ENCODE data around the gene ANK2.
A peak's percentile ranks its signal among the peaks of the same experiment; 100 is the strongest.

ANK2 gene

DNA sequence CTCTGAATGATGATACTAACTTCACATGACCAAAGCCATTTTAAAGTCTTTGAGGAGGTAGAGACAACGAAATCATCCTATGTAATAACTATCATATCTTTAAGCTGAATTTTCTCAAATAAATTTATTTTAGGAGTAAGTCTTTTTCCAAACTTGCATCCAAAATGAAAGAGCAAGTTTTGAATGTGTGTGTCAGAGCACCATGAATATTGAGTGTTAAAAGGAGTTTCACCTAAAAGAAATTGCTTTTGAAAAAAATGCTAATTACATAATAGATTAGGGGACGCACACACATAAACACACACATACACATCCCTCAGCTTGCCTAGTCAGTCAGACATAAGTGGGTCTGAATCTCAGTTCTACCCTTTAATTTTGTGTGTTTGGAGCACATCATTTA lies 1.9 kb downstream of the ANK2 start:
- Histone ChIP-seq H3K36me3 (peaks cover 60% of the 10 kb centered on the region), H3K9me3 (no peaks in the 10 kb centered on the region), H3K27me3 (no peaks in the 10 kb centered on the region), H3K4me1 (peaks cover 29% of the 10 kb centered on the region), H3K4me3 (ENCODE audit: low read depth, low read length) (peak overlapping the region; percentile 44)
- no peak for DNase-seq
- TF ChIP-seq, protein P1, sequence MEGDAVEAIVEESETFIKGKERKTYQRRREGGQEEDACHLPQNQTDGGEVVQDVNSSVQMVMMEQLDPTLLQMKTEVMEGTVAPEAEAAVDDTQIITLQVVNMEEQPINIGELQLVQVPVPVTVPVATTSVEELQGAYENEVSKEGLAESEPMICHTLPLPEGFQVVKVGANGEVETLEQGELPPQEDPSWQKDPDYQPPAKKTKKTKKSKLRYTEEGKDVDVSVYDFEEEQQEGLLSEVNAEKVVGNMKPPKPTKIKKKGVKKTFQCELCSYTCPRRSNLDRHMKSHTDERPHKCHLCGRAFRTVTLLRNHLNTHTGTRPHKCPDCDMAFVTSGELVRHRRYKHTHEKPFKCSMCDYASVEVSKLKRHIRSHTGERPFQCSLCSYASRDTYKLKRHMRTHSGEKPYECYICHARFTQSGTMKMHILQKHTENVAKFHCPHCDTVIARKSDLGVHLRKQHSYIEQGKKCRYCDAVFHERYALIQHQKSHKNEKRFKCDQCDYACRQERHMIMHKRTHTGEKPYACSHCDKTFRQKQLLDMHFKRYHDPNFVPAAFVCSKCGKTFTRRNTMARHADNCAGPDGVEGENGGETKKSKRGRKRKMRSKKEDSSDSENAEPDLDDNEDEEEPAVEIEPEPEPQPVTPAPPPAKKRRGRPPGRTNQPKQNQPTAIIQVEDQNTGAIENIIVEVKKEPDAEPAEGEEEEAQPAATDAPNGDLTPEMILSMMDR (IDR thresholded peaks at IDR 0.05; ENCODE audit: low read depth, low read length): no peak

DNA sequence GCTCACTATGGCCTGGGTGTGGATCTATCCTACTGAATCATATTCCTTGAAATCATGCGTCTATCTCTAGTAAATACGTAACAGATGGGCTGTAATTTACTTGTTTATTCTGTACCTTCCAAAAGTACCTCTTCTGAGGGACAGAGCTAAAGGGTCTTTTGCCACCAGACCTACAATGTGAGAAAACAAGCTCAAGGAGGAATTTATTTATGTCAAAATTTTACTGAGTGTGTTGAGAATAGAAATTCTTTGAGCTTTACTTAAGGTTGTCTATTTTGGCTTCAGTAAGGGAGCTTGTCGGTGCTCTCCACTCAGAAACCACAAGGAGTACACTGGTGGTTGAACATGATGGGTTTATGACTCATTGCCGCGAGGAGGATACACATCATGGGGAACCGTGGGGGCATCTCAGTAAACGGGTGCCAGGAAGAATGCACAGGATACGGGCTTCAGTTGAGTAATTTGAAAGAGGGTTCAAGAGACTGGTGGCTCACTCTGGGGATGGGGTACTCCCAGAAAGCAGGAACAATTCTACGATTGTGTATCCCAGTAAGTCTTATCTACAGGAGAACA lies 3.0 kb downstream of the ANK2 start:
- no peak overlapping the region for H3K4me3 ChIP-seq (ENCODE audit: low read depth, low read length)
- H3K36me3 ChIP-seq: peaks cover 58% of the 10 kb centered on the region
- peaks cover 29% of the 10 kb centered on the region for H3K4me1 ChIP-seq
- DNase-seq: no peak
- H3K9me3 ChIP-seq: no peaks in the 10 kb centered on the region
- TF ChIP-seq, protein P1 (IDR thresholded peaks at IDR 0.05; ENCODE audit: low read depth, low read length): no peak
- H3K27me3 ChIP-seq: no peaks in the 10 kb centered on the region

DNA sequence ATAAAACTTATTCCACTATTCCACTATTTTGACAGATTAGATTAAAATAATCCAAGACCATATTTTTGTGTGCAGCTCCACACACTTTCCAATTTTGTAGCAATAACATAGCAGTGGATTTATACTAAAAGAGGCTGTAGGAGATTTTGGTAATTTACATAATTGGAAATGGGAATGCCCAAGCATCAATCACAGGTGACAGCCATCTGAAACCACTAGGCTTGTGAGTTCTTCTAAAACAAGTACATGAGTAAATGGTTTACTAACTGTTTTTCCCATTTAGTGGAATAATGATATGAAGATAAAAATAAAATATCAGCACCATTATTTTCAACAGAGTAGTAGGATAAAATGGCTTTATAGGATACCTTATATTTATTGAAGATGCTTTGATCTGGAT lies 4.4 kb downstream of the ANK2 start:
- no peak for DNase-seq
- TF ChIP-seq, protein P1 (IDR thresholded peaks at IDR 0.05; ENCODE audit: low read depth, low read length): no peak
- no peaks in the 10 kb centered on the region for H3K9me3 ChIP-seq

DNA sequence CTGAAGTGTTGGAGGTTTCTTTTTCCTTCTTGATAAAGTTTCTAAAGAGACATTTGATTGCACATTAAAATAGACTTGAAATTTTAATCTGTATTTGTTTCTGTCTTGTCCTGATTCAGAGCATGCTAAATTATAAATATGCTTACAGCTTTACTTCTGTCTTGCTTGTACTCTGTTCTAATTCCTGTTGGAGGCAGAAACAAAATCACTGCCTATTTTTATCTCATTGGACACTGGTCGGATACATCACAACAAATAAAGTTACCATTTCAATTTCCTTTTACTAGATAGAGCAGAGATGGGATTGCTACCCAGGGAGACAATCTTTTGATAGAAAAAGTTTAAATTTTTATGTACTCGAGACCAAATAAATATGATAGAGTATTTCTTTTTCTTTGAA lies 6.9 kb downstream of the ANK2 start:
- Histone ChIP-seq H3K4me1 (peaks cover 36% of the 10 kb centered on the region), H3K9me3 (no peaks in the 10 kb centered on the region), H3K36me3 (peaks cover 75% of the 10 kb centered on the region), H3K4me3 (ENCODE audit: low read depth, low read length) (no peak overlapping the region), H3K27me3 (no peaks in the 10 kb centered on the region)
- TF ChIP-seq, protein P1 (IDR thresholded peaks at IDR 0.05; ENCODE audit: low read depth, low read length): no peak
- no peak for DNase-seq

More for the DNA sequence above, 4.4 kb downstream of the ANK2 start:
- H3K4me3 ChIP-seq (ENCODE audit: low read depth, low read length): no peak overlapping the region
- peaks cover 67% of the 10 kb centered on the region for H3K36me3 ChIP-seq
- H3K27me3 ChIP-seq: no peaks in the 10 kb centered on the region
- H3K4me1 ChIP-seq: peaks cover 35% of the 10 kb centered on the region

DNA sequence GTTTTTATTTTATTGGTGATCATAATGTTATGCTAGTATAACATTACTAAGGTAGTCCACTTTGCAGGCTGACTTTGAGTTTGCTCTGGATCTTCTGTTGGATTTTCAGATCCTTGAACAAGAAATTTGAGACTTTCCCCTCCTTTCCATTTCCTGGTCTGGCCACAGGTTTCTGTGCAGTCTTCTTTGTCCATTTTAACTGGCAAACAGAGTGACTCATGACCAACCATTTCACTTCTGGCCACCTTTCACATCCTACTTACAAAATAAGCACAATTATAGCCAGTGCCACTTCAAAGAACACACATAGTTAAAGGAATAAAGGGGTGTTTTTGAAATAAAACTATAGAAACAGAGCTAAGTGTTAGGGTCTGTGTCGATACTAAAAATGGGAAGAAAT lies 8.4 kb downstream of the ANK2 start:
- H3K9me3 ChIP-seq: no peaks in the 10 kb centered on the region
- peaks cover 30% of the 10 kb centered on the region for H3K4me1 ChIP-seq
- no peak for DNase-seq
- TF ChIP-seq, protein P1 (IDR thresholded peaks at IDR 0.05; ENCODE audit: low read depth, low read length): no peak
- peaks cover 67% of the 10 kb centered on the region for H3K36me3 ChIP-seq
- H3K27me3 ChIP-seq: no peaks in the 10 kb centered on the region
- H3K4me3 ChIP-seq (ENCODE audit: low read depth, low read length): no peak overlapping the region

DNA sequence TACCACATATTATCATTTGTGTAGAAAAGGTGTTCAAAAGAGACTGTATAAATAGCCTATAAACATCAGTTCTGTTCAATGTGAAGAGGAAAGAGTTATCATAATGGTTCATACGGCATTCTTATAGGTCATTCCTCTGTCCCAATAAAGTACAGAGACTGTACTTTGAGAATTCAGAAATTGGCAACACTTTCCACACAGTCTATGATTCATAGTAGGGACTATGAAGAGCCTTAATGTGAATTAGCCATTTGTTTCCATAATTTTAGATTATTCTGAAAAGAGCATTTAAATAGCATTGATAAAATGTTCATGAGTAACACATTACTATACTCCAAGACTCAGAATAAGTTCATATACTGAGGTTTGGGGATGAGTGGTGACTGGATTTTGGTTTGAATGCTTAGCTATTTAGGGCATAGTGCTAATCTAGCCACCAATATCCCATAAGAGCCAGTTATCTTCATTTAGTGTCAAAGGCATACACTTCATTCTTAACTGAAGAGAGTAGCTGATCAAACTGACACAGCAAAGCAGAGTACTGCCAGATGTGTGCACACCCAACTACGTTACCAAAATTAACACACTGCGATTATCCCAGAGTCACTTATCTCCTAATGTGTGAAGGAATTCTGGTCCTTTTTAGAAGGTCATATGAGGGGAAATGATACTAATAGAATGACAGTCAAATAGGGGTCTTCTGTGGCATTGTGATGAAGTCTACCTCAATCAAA lies 10.2 kb downstream of the ANK2 start:
- Histone ChIP-seq H3K27me3 (no peaks in the 10 kb centered on the region), H3K4me1 (peaks cover 30% of the 10 kb centered on the region), H3K9me3 (no peaks in the 10 kb centered on the region), H3K36me3 (peaks cover 61% of the 10 kb centered on the region), H3K4me3 (ENCODE audit: low read depth, low read length) (no peak overlapping the region)
- TF ChIP-seq, protein P1 (IDR thresholded peaks at IDR 0.05; ENCODE audit: low read depth, low read length): no peak
- no peak for DNase-seq

Measured in BE2C (cell line).